Spinal cord (tissue), 10 donors: ENCODE results near the gene ZSWIM8. TPM values are rescaled to one million over a fixed set of nuclear protein-coding genes. Genes with fewer than 3 reads are reported as not detected.

Experiments
- DNase-seq, 6 donors: peaks; one replicate each; pipeline versions ENCODE4 v3.0.0 to v3.0.0-alpha.2; 2013 to 2015; ENCODE audit warnings: low spot score in 6 of 6, low read depth in 4 of 6
- H3K27ac ChIP-seq: one replicate; pipeline ENCODE4 v1.5.1; 2013; ENCODE audit warnings: low read depth, low read length, control low read depth
- H3K27me3 ChIP-seq: one replicate; pipeline ENCODE4 v1.6.1; 2013; ENCODE audit warnings: low read length; ENCODE audit not compliant: control insufficient read depth, insufficient read depth
- H3K36me3 ChIP-seq: one replicate; pipeline ENCODE4 v1.6.1; 2013; ENCODE audit warnings: low read length; ENCODE audit not compliant: control insufficient read depth, insufficient read depth
- H3K4me1 ChIP-seq: one replicate; pipeline ENCODE4 v1.6.1; 2013; ENCODE audit warnings: low read length; ENCODE audit not compliant: control insufficient read depth, insufficient read depth
- H3K4me3 ChIP-seq: one replicate; pipeline ENCODE4 v1.5.1; 2013; ENCODE audit warnings: low read depth, low read length, control low read depth
- H3K9me3 ChIP-seq: one replicate; pipeline ENCODE4 v1.6.1; 2013; ENCODE audit warnings: low read length; ENCODE audit not compliant: control insufficient read depth, insufficient read depth
- WGBS: methylation state at CpG from one replicate; pipeline ENCODE4 v1.1.5; 2013; ENCODE audit warnings: missing lambda C conversion rate; ENCODE audit not compliant: insufficient coverage; 5-methylcytosine and 5-hydroxymethylcytosine counted together
- polyA plus RNA-seq, 2 donors: library from polyadenylated mRNA; unstranded; fragments of 120-200 nt; gene quantifications; one replicate each; pipeline ENCODE4 v1.2.1, GENCODE V29; 2013; ENCODE audit not compliant: insufficient read length in 2 of 2
- total RNA-seq, 2 donors: library from RNA; depleted of rRNA in 1 of 2; stranded (reverse); fragments of 120-200 nt in 1 of 2; fragments of >200 nt in 1 of 2; gene quantifications; one replicate each; pipeline versions ENCODE4 v1.2.3 to v1.2.4, GENCODE V29; 2013 to 2014
- donor health status: healthy.

Gene ZSWIM8
- total and polyA plus RNA-seq, 4 donors = 38.8 to 148 (median 112) TPM

GRCh38 chr10:73810358-73810734 is 24.9 kb downstream of the ZSWIM8 start:
- Histone ChIP-seq H3K27me3 (no peaks in the 10 kb centered on the region), H3K4me3 (peak overlapping the region; percentile 63), H3K27ac (no peak overlapping the region), H3K4me1 (peaks cover 9% of the 10 kb centered on the region), H3K36me3 (peaks cover 57% of the 10 kb centered on the region), H3K9me3 (no peaks in the 10 kb centered on the region)
- DNase-seq = no peak
- 88% methylated on average over 5 of the region's 7 CpGs for WGBS

- Histone ChIP-seq H3K4me3 (peak overlapping the region; percentile 63), H3K36me3 (peaks cover 53% of the 10 kb centered on the region), H3K27ac (peak overlapping the region; percentile 40), H3K27me3 (no peaks in the 10 kb centered on the region), H3K4me1 (peaks cover 9% of the 10 kb centered on the region), H3K9me3 (no peaks in the 10 kb centered on the region)
- under 1% methylated on average over 63 of the region's 63 CpGs for WGBS
- peak in 3 of 6 donors; percentile 9 to 32 (median 31) for DNase-seq
These were observed 25.5 kb downstream of the ZSWIM8 start for GRCh38 chr10:73810735-73811465.

- Histone ChIP-seq H3K36me3 (peaks cover 52% of the 10 kb centered on the region), H3K4me1 (peaks cover 9% of the 10 kb centered on the region), H3K27ac (no peak overlapping the region), H3K27me3 (no peaks in the 10 kb centered on the region), H3K4me3 (no peak overlapping the region), H3K9me3 (no peaks in the 10 kb centered on the region)
- WGBS = 55% methylated on average over 3 of the region's 4 CpGs
- no peak for DNase-seq
These were observed 27.3 kb downstream of the ZSWIM8 start for GRCh38 chr10:73812657-73813056.

GRCh38 chr10:73813333-73813732 is 27.9 kb downstream of the ZSWIM8 start:
- H3K36me3 ChIP-seq = peaks cover 52% of the 10 kb centered on the region
- no peak for DNase-seq
- H3K27ac ChIP-seq = no peak overlapping the region
- no peaks in the 10 kb centered on the region for H3K27me3 ChIP-seq
- 58% methylated on average over 6 of the region's 7 CpGs for WGBS
- no peak overlapping the region for H3K4me3 ChIP-seq
- no peaks in the 10 kb centered on the region for H3K9me3 ChIP-seq
- peaks cover 9% of the 10 kb centered on the region for H3K4me1 ChIP-seq

GRCh38 chr10:73814276-73814895 is 29.0 kb downstream of the ZSWIM8 start:
- Histone ChIP-seq H3K27me3 (no peaks in the 10 kb centered on the region), H3K4me3 (no peak overlapping the region), H3K9me3 (no peaks in the 10 kb centered on the region), H3K4me1 (peaks cover 9% of the 10 kb centered on the region), H3K27ac (no peak overlapping the region), H3K36me3 (peaks cover 51% of the 10 kb centered on the region)
- WGBS = 90% methylated on average over 4 of the region's 13 CpGs
- DNase-seq = no peak

GRCh38 chr10:73814896-73815718 is 29.7 kb downstream of the ZSWIM8 start:
- no peaks in the 10 kb centered on the region for H3K27me3 ChIP-seq
- WGBS = 94% methylated on average over 12 of the region's 22 CpGs
- H3K9me3 ChIP-seq = no peaks in the 10 kb centered on the region
- H3K4me3 ChIP-seq = no peak overlapping the region
- H3K36me3 ChIP-seq = peaks cover 56% of the 10 kb centered on the region
- H3K4me1 ChIP-seq = peaks cover 9% of the 10 kb centered on the region
- DNase-seq = no peak
- no peak overlapping the region for H3K27ac ChIP-seq

GRCh38 chr10:73815719-73816030 is 30.3 kb downstream of the ZSWIM8 start:
- DNase-seq = no peak
- H3K27me3 ChIP-seq = no peaks in the 10 kb centered on the region
- no peak overlapping the region for H3K27ac ChIP-seq
- H3K36me3 ChIP-seq = peaks cover 57% of the 10 kb centered on the region
- no peaks in the 10 kb centered on the region for H3K9me3 ChIP-seq
- H3K4me1 ChIP-seq = peaks cover 7% of the 10 kb centered on the region
- H3K4me3 ChIP-seq = no peak overlapping the region

GRCh38 chr10:73816917-73817729 is 31.7 kb downstream of the ZSWIM8 start:
- Histone ChIP-seq H3K27ac (no peak overlapping the region), H3K27me3 (no peaks in the 10 kb centered on the region), H3K9me3 (no peaks in the 10 kb centered on the region), H3K4me3 (no peak overlapping the region), H3K36me3 (peaks cover 65% of the 10 kb centered on the region), H3K4me1 (peaks cover 2% of the 10 kb centered on the region)
- no peak for DNase-seq
- WGBS = 85% methylated on average over 7 of the region's 10 CpGs

- Histone ChIP-seq H3K27me3 (no peaks in the 10 kb centered on the region), H3K9me3 (no peaks in the 10 kb centered on the region), H3K4me3 (no peak overlapping the region), H3K27ac (no peak overlapping the region), H3K36me3 (peaks cover 69% of the 10 kb centered on the region), H3K4me1 (no peaks in the 10 kb centered on the region)
- DNase-seq = no peak
- 97% methylated on average over 4 of the region's 5 CpGs for WGBS
These were observed 32.4 kb downstream of the ZSWIM8 start for GRCh38 chr10:73817826-73818225.
